GM19455 (cell line): Measurements from ENCODE around the gene HMG20B.

Source experiments
- ATAC-seq: cut with Tn5 transposase; IDR thresholded peaks from one replicate; pipeline ENCODE4 v1.9.1; 2021; ENCODE audit not compliant: unreplicated experiment

Gene HMG20B

GRCh38 chr19:3605770-3606169 lies 33.0 kb downstream of the HMG20B start:
- no peak for ATAC-seq

DNA sequence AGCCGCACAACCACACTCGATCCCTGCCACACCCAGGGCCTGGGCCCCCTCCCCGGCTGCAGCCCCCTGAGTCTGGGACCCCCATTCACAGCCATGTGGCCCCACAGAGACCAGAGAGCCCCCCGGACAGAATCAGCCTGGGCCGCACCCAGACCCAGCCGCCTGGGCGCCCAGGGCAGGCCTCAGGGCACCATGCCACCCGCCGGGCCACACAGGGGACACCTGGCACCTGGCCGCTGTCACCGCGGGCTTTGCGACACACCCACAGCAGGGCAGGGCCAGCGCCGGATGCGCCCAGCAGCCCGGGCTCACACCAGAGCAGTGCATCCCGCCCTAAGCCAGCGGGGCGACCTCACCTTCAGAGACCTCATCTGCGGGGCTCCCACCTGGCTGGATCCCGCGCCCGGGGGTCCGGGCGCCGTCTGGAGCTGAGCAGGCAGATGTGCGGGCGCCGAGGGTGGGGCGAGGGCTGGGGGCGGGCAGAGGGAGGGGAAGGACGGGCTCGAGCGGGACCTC lies 33.5 kb downstream of the HMG20B start:
- ATAC-seq, result no peak

GRCh38 chr19:3606690-3607289 lies 34.0 kb downstream of the HMG20B start, which contains the start of gene TBXA2R:
Gene TBXA2R, minus strand, starts transcription at chr19:3606875. Its CDS starts 6,241 bp downstream, at chr19:3600634.
- ATAC-seq, result no peak

DNA sequence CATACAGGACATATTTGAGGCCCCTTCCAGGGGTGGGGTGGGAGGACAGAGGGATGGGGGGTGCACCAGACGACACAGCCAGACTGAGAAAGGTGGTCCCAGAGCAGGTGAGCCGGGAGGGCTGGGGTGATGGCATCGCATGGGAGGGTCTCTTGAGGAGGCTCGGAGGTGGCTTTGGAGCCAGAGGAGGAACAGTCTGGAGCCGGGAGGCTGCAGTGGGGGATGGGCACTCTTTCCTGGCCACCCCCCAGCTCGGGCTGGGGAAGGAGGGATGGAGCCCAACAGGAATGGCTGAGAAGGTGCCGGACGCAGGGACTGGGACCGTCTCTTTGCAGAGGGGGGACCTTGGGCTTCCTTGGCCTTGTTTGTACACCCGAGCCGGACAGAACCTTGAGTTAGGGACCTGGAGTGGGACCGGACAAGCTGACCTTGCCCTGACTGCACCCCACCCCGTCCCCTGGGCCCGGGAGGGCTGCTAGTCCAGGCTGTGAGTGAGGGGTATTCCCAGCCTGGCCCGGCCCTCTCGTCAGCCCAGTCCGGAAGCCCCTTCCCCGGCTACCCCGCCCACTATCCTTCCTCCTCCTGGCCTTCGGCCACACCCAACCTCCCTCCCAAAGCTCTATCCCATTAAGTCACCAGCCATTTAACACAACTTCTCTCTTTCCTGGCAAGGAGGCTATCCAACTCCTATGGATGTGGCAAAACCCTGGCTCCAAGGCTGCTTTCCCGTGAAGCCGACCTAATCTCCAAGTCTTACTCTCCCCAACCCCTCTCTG lies 34.7 kb downstream of the HMG20B start:
- ATAC-seq, result no peak

- no peak for ATAC-seq
Observed at GRCh38 chr19:3608079-3608641, 35.4 kb downstream of the HMG20B start.

DNA sequence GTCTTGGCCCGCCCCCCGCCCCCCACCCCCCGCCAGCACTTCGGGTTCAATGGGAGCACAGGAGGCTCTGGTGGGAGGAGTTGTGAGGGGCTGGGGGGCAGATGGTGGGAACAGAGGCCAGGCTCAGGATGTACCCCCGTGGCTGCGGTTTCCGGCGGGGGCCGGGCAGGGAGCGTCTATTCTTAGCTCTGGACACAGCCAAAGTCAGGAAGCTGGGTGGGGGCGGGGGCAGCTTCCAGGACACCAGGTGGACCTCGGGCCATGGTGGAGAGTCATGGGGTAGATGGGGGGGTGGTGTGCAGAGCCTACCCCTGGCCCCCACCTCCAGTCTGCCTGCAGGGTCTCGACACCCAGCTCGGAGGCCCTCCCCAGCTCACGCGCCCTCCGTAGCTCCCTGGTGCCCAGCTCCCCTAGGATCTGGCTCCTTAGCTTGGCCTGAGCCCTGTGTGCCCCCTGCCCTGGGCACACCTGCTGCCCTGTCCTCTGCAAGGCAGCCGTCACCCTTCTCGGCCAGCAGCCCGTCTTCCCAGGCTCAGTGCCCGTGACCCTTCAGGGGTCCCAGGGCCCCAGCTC lies 36.1 kb downstream of the HMG20B start:
- ATAC-seq, result no peak

- ATAC-seq, result no peak
Observed at GRCh38 chr19:3609779-3610719, 37.3 kb downstream of the HMG20B start.

DNA sequence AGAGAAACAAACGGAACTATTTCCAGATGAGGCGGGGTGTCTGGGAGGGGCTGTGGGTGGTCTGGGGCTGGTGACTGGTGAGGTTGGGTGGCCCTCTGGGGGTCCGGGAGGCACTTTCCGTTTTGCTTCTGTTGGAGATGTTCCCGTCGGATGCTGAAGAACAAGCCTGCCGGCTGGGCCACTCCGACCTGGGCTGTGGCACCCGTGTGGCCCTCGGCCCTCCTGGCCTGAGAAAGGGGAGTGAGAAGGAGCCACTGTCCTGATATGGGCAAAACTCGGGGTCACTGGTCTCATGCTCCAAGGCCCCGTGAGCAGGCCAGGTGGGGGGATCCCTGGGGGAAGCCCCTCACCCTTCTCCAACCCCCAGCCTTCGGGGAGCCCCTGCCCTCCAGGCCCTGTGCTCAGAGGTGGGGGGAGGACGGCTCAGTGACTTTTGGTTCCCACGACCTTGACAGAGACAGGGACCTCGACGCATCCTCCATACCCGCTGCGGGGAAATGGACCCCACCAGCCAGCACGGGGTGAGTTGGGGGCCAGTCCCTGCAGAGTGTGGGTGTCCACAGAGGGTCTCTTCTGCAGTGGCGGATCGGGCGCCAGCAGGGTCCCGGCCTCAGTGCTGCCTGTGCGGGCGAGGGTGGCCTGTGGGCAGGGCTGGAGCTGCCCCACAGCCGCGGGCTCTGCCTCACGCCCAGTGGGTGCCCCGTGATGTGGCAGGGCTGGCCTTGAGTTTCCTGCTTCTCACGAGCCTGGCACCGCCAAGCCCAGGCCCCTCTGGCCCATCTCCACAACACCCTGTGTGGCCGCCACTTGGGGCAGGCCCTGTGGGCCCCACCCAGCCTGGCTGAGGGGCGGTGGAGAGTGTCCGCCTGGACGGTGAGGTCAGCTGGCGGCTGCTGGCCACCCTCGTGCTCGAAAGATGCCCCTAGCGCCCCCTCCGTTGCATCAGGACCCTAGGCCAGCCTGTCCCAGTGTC lies 38.3 kb downstream of the HMG20B start:
- ATAC-seq, result no peak

DNA sequence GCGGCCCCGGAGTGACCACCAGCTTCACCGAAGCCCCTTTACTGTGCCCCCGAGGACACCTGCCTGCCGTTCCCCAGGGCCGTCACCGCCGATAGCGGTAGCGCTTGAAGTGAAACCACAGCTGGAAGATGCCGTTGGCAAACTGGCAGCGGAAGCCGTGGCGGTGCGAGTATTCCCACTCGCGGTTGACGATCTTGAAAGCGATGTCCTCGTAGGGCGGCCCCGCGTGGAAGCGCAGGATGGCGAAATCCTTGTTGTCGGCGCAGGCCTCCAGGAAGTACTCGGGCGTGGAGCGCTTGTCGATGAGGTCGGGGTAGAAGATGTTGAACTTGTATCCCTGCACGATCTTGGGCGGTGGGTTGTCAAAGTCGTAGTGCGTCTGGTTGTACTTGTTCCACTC lies 39.1 kb downstream of the HMG20B start:
- ATAC-seq, result no peak

DNA sequence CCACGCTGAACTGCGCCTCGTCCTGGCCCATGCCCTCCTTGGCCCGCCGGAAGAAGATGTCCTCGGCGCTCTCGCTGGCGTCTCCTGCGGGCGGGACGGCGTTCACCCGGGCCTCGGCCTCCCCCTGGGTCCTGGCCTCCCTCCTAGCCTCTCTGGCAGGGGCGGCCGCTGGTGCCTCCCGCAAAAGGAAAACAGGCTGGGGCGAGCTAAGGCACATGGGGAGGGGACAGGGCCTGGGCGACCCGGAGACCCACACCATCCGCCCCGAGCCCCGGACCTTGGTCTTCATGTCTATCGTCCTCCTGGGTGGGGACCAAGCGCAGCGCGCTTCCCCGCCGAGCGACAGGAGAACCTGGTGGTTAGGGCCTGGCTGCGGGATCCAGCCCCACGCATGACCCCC lies 39.6 kb downstream of the HMG20B start:
- no peak for ATAC-seq

GRCh38 chr19:3612901-3613741 lies 40.4 kb downstream of the HMG20B start:
- no peak for ATAC-seq

- no peak for ATAC-seq
Observed at GRCh38 chr19:3613818-3614661, 41.3 kb downstream of the HMG20B start.

DNA sequence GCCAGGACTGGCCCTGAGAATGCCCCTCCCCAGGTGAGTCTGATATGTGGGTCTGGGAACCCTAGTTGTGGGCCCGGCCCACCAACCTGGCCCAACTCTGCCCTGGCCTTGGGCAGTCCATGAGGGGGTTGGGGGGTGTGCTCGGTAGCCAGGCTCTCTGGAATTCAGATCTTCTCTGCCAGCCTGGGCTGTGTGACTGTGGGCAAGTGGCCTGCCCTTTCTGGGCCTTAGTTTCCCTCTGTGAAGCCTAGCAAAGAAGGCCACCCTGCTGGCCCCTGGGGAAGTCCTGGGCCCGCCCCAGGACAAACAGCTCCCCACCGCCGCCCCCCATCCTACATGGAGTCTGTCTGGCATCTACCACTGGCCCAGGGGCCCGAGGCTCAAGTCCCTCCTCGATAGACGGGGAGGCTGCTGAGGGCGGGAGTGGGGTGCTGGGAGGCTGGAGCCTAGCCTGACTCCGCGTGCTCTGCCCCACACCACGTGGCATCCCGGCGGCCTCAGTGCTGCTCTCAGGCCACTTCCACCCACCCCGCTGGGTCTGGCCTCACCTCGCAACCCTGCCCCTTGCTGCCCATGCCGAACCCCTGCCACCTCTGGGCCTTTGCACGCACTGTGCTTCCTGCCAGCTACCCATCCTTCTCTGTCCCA lies 42.2 kb downstream of the HMG20B start:
- ATAC-seq, result no peak

DNA sequence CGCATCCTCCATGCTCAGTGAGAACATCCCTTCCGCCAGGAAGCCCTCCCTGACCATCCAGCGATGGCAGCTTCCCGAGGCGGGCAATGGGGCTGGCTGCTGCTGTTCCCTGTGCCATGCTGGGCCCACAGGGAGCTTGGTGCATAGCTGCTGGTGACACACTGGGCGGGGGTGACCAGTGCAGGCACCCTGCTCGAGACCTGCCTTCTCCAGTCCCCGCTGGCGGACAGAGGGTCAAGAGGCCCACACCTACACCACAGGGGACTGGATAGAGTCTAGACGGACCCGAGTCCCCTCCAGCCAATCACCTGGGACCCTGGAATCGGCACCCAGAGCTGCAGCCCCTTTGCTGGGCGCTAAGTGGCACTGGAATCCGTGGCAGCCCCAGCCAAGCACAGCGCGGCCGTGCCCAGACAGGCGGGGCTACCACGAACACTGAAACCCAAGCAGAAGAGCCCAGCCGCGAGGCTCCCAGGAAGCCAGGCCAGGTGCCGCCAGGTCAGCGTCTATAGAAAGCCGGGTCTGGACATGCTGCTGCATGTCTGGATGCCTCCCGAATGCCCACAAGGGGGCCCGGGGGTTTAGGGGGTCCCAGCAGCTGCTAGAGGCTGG lies 42.9 kb downstream of the HMG20B start:
- no peak for ATAC-seq

- ATAC-seq, result no peak
Observed at GRCh38 chr19:3617463-3617862, 44.7 kb downstream of the HMG20B start.

DNA sequence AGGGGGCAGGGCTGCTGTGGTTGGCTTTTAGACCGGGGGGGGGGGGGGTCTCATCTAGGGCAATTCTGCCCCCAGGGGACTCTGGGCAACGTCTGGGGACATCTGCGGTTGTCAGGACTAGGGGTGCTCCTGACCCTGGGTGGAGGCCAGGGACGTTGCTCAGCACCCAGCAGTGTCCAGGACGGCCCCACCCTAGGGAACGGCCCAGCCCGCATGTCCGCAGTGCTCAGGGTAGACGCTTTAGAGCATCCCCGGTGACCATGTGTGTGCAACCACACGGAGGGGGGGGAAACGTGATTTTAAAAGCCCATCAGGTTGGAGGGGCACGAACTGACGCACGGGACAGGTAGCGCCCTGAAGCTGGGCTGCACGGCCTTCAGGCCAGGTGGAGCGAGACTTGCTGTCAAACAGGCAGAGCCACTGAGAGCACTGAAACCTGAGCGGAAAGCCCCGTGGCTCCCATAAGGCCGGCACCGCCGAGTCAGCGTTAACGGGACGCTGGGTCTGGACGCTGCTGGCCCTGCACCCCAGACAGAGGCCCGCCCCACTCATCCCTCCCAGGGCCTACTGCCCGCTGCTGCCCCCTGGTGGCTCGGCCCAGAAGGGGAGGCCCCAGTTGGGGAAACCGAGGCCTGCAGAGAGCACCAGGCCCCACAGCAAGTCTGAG lies 45.5 kb downstream of the HMG20B start:
- ATAC-seq, result no peak
